WI38 (cell line): Measurements from ENCODE around the gene RAB29.

ENCODE experiments used
- H3K4me3 ChIP-seq: 2 replicates; pipeline ENCODE4 v1.5.1; 2011; ENCODE audit warnings: low read depth, mild to moderate bottlenecking, control low read depth, low read length
- TF ChIP-seq, protein P1 (sequence below): IDR thresholded peaks from 2 replicates; pipeline ENCODE4 v1.5.1; 2012; ENCODE audit warnings: low read depth, mild to moderate bottlenecking, control low read depth, low read length

RAB29 gene

GRCh38 chr1:205775717-205776056 lies 405 bp upstream of the RAB29 start:
- peak overlapping the region; percentile 85 for H3K4me3 ChIP-seq
- TF ChIP-seq, protein P1, sequence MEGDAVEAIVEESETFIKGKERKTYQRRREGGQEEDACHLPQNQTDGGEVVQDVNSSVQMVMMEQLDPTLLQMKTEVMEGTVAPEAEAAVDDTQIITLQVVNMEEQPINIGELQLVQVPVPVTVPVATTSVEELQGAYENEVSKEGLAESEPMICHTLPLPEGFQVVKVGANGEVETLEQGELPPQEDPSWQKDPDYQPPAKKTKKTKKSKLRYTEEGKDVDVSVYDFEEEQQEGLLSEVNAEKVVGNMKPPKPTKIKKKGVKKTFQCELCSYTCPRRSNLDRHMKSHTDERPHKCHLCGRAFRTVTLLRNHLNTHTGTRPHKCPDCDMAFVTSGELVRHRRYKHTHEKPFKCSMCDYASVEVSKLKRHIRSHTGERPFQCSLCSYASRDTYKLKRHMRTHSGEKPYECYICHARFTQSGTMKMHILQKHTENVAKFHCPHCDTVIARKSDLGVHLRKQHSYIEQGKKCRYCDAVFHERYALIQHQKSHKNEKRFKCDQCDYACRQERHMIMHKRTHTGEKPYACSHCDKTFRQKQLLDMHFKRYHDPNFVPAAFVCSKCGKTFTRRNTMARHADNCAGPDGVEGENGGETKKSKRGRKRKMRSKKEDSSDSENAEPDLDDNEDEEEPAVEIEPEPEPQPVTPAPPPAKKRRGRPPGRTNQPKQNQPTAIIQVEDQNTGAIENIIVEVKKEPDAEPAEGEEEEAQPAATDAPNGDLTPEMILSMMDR = no peak

- peak overlapping the region; percentile 85 for H3K4me3 ChIP-seq
These were observed 876 bp downstream of the RAB29 start for GRCh38 chr1:205774198-205775014.

DNA sequence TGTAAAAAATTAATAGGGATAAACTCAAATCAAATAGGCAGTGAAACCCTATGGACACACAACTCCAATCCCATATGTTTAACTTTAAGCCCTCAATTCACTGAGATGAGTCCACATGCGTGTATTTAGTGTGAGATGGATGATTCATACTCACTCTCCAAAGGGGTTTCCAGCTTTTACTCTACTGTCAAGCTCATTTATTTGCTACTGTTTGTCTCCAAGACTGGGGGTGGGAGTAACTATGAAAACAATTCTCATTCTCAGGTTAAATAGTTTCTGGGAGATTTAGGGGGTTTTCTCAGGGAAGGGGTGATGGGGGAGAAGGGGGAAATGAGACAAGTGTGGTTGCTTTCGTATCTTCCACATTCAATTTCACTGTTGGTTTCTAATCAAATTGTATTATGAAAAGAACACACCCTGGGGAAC lies 2.7 kb downstream of the RAB29 start:
- TF ChIP-seq, protein P1 = no peak
- H3K4me3 ChIP-seq = no peak overlapping the region

More at GRCh38 chr1:205774198-205775014, 876 bp downstream of the RAB29 start:
- TF ChIP-seq, protein P1 = no peak

- TF ChIP-seq, protein P1 = no peak
- no peak overlapping the region for H3K4me3 ChIP-seq
These were observed 4.7 kb downstream of the RAB29 start for GRCh38 chr1:205770618-205771017.

DNA sequence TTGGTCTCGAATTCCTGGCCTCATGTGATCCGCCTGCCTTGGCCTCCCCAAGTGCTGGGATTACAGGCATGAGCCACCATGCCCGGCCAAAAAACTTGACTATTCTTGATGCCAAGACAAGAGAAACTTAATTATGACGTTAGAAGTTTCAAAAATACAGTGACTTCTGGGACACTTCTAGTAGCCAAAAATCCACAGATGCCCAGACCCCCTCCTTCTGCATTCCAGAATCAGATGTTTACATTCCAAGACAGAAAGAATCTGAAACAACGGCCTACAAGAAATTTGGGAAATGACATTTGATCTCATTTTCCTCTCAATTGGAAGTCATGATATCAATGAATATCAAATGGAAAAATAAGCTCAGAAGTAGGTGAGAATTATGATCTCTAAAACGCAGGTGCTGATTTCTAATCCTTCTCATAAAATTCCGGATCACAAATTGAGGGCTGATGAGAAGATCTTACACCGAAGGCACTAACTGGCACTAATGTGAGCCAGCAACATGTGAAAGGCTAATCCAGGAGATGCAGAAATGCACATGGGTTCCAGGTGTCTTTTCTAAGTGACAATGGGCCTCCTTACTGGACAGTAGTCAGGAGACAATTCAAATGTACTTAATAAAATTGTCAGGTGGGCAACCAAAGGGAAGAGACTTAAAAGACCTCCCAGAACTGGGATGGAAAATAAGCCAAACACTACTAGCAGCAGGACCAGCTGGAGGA lies 5.5 kb downstream of the RAB29 start:
- H3K4me3 ChIP-seq = no peak overlapping the region; the same call in 1 of the 2 replicates
- TF ChIP-seq, protein P1 = no peak

DNA sequence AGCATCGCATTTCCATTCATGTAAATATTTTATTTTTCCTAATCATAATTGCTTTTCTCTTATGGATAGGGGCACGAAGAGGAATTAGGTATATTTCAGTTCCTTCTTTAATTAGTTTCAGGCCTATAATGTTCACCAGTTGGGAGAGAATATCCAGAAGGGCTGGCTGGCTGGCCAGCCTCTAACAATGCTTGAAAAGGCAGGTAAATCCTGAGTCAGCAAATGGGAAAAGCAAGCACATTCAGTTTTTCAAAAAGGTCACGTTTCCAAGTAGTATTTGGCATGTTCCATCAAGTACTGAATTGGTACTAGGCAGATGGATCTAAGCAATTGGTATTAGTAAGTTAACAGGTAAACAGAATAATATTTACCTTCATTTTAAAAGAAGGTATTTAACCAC lies 8.0 kb downstream of the RAB29 start:
- TF ChIP-seq, protein P1 = no peak
- no peak overlapping the region for H3K4me3 ChIP-seq

GRCh38 chr1:205766570-205766969 lies 8.7 kb downstream of the RAB29 start:
- TF ChIP-seq, protein P1 = no peak
- H3K4me3 ChIP-seq = no peak overlapping the region
